Stimulated activated CD4-positive, alpha-beta T cell treated with anti-CD3 and anti-CD28 coated beads, TNF-alpha, amount 100 ng/mL, for 1 hour (primary cell): ENCODE results near the gene TMEM54.

Experiments
- DNase-seq, 3 donors: peaks; one replicate each; pipeline ENCODE4 v3.0.0-alpha.2; 2020; ENCODE audit warnings: low read depth in 3 of 3, low spot score in 1 of 3

Gene TMEM54

GRCh38 chr1:32881871-32882850 lies 19.0 kb downstream of the TMEM54 start:
- DNase-seq, result no peak

GRCh38 chr1:32881291-32881690 lies 19.9 kb downstream of the TMEM54 start:
- DNase-seq, result no peak

GRCh38 chr1:32878637-32879041 lies 22.6 kb downstream of the TMEM54 start:
- no peak for DNase-seq

GRCh38 chr1:32878183-32878582 lies 23.0 kb downstream of the TMEM54 start:
- no peak for DNase-seq

GRCh38 chr1:32877211-32878110 lies 23.7 kb downstream of the TMEM54 start:
- no peak for DNase-seq

GRCh38 chr1:32876341-32877210 lies 24.6 kb downstream of the TMEM54 start:
- peak in 1 of 3 donors; percentile 15 for DNase-seq

GRCh38 chr1:32874860-32875752 lies 26.1 kb downstream of the TMEM54 start:
- no peak for DNase-seq

- DNase-seq, result no peak
Observed at GRCh38 chr1:32873484-32873883, 27.7 kb downstream of the TMEM54 start.

GRCh38 chr1:32872192-32872460 lies 29.1 kb downstream of the TMEM54 start:
- DNase-seq, result no peak

GRCh38 chr1:32871364-32872191 lies 29.6 kb downstream of the TMEM54 start:
- DNase-seq, result no peak

- DNase-seq, result no peak
Observed at GRCh38 chr1:32870615-32871363, 30.4 kb downstream of the TMEM54 start, which contains the start of gene FNDC5. TSS of gene FNDC5 (minus strand) at chr1:32870912.

GRCh38 chr1:32869923-32870614 lies 31.1 kb downstream of the TMEM54 start:
- DNase-seq, result no peak

- DNase-seq, result no peak
Observed at GRCh38 chr1:32868806-32869455, 32.3 kb downstream of the TMEM54 start.

GRCh38 chr1:32868085-32868484 lies 33.1 kb downstream of the TMEM54 start:
- no peak for DNase-seq

GRCh38 chr1:32867671-32868070 lies 33.5 kb downstream of the TMEM54 start:
- DNase-seq, result no peak

- DNase-seq, result no peak
Observed at GRCh38 chr1:32867151-32867550, 34.0 kb downstream of the TMEM54 start.
